Astrocyte of the spinal cord (primary cell): Measurements from ENCODE around the gene RAP1GDS1.

Source experiments
- DNase-seq: peaks from one replicate; pipeline ENCODE4 v3.0.0; 2011; ENCODE audit warnings: low read depth, low spot score
- H3K4me3 ChIP-seq: 2 replicates; pipeline ENCODE4 v1.5.1; 2011; ENCODE audit warnings: low read depth, mild to moderate bottlenecking, low read length, moderate library complexity
- CTCF ChIP-seq: IDR thresholded peaks from 2 replicates; pipeline ENCODE4 v1.5.1; 2012; ENCODE audit warnings: low read depth, mild to moderate bottlenecking, low read length, inconsistent platforms
- in situ Hi-C: cut with HindIII; loops from 2 replicates; pipeline ENCODE4 v1.10.0; 2017; ENCODE audit warnings: low sequenced_read_pairs

The RAP1GDS1 gene

GRCh38 chr4:98490251-98490650 lies 229.1 kb downstream of the RAP1GDS1 start:
- TF ChIP-seq CTCF: no peak

GRCh38 chr4:98491899-98492559 lies 230.8 kb downstream of the RAP1GDS1 start:
- in situ Hi-C loops: no loop called here
- no peak for TF ChIP-seq CTCF
- DNase-seq: peak; percentile 82
- no peak overlapping the region for H3K4me3 ChIP-seq

More at GRCh38 chr4:98490251-98490650, 229.1 kb downstream of the RAP1GDS1 start:
- no peak overlapping the region for H3K4me3 ChIP-seq
- in situ Hi-C loops: no loop called here
- no peak for DNase-seq

GRCh38 chr4:98493296-98493695 lies 232.1 kb downstream of the RAP1GDS1 start:
- in situ Hi-C loops: no loop called here
- no peak for TF ChIP-seq CTCF
- DNase-seq: no peak
- no peak overlapping the region for H3K4me3 ChIP-seq
